SK-N-SH treated with all-trans-retinoic acid at 6 μM for 48 hours (cell line): Measurements from ENCODE around the gene ERCC1.

Source experiments
- ESRRG ChIP-seq: fragments of 250-450 bp; sonication (Bioruptor Pico); IDR thresholded peaks from 2 replicates; pipeline ENCODE4 v1.6.1; 2021; ENCODE audit warnings: mild to moderate bottlenecking
- GLIS3 ChIP-seq: fragments of 250-450 bp; sonication (Bioruptor Pico); IDR thresholded peaks from 2 replicates; pipeline ENCODE4 v1.5.0; 2020; ENCODE audit warnings: mild to moderate bottlenecking, moderate library complexity
- PATZ1 ChIP-seq: fragments of 250-450 bp; sonication (Bioruptor Pico); IDR thresholded peaks from 2 replicates; pipeline ENCODE4 v1.8.0; 2020; ENCODE audit warnings: mild to moderate bottlenecking, moderate library complexity, borderline replicate concordance
- ZC3H10 ChIP-seq: fragments of 250-450 bp; sonication (Bioruptor Pico); IDR thresholded peaks from 2 replicates; pipeline ENCODE4 v1.5.1; 2021; ENCODE audit warnings: mild to moderate bottlenecking, moderate library complexity
- ZNF565 ChIP-seq: fragments of 450-650 bp; formaldehyde crosslinking; conservative IDR thresholded peaks from 2 replicates; pipeline ENCODE4 v1.5.0; 2020; ENCODE audit warnings: low read depth, mild to moderate bottlenecking, moderate library complexity
- TF ChIP-seq, protein P1 (sequence below): fragments of 250-450 bp; sonication (Bioruptor Pico); IDR thresholded peaks from 2 replicates; pipeline ENCODE4 v1.5.1; 2020; ENCODE audit warnings: low read depth, mild to moderate bottlenecking, moderate library complexity

DNA sequence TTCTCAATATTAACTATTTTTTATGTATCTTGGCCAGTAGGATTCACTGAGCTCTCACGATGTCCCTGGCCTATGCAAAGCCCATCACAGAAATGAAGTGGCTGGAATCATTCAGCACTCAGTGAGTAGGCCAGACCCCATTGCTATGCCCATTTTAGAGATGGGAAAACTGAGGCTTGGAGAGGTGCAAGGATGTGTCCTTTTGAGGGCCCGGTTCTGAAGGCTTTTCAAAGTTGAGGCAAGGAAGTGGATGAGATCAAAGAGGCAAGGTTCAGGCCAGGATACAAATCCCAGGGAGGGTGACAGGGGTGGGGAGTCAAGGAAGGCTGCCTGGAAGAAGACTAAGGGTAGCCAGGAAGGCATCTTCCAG is 18.7 kb upstream of the ERCC1 start:
- TF ChIP-seq ESRRG (CRISPR knock-in tag) (no peak), ZNF565 (CRISPR knock-in tag) (no peak), PATZ1 (CRISPR knock-in tag) (no peak), ZC3H10 (CRISPR knock-in tag) (no peak), GLIS3 (no peak)
- TF ChIP-seq, protein P1, sequence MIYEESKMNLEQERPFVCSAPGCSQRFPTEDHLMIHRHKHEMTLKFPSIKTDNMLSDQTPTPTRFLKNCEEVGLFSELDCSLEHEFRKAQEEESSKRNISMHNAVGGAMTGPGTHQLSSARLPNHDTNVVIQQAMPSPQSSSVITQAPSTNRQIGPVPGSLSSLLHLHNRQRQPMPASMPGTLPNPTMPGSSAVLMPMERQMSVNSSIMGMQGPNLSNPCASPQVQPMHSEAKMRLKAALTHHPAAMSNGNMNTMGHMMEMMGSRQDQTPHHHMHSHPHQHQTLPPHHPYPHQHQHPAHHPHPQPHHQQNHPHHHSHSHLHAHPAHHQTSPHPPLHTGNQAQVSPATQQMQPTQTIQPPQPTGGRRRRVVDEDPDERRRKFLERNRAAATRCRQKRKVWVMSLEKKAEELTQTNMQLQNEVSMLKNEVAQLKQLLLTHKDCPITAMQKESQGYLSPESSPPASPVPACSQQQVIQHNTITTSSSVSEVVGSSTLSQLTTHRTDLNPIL = no peak
